ENCODE measurements around the gene GALNT1. TPM values are rescaled to one million over a fixed set of nuclear protein-coding genes. Genes with fewer than 3 reads are reported as not detected.

The GALNT1 gene
- total RNA-seq, 1 experiment from 2014 or later, result 54.7 TPM

DNA sequence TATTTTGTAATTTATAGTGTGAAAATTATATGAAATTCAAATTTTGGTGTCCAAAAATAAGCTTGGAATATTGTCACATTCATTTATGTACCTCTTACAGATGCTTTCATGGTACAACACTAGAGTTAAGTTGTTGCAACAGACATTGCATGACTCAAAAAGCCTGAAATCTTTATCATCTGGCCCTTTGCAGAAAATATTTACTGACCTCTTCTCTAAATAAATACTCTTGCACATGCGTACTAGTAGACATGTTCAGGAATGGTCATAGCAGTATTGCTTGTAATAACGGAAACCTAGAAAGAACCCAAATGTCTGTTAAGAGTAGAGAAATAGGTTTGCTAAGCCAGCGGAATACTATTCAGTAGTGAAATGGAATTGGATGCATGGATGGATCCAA lies 60.4 kb downstream of the GALNT1 start:
- Histone ChIP-seq H3K9ac (ENCODE audit: low read length) (no peak overlapping the region), H3K4me2 (ENCODE audit: low read length) (no peak overlapping the region), H3K9me2 (ENCODE audit: insufficient read depth) (no peaks in the 10 kb centered on the region), H4K20me1 (ENCODE audit: insufficient read depth) (no peaks in the 10 kb centered on the region), H3K79me2 (ENCODE audit: insufficient read depth, low read length) (0 out of 2 replicates have a peak, but pooled peaks cover 5% of the 10 kb centered on the region), H3K4me3 (replicated peaks in 1 of 2; ENCODE audit: low read depth in 1 of 2, low read length in 2 of 2) (no peak overlapping the region), H2AFZ (ENCODE audit: low read depth, low read length, poor library complexity, severe bottlenecking) (no peak overlapping the region), H3K4me1 (ENCODE audit: control insufficient read depth in 1 of 2, insufficient read depth in 2 of 2, low read length in 2 of 2) (no peaks in the 10 kb centered on the region), H3K9me3 (ENCODE audit: control insufficient read depth in 1 of 2, insufficient read depth in 1 of 2, low read depth in 1 of 2, low read length in 2 of 2) (no peaks in the 10 kb centered on the region), H3K27ac (ENCODE audit: low read depth, low read length) (no peak overlapping the region), H3K36me3 (ENCODE audit: control insufficient read depth in 1 of 2, insufficient read depth in 2 of 2, low read length in 2 of 2) (no peaks in the 10 kb centered on the region; a peak in 1 of 4 replicates), H3K27me3 (ENCODE audit: insufficient read depth, low read length) (no peaks in the 10 kb centered on the region)
- TF ChIP-seq TCF7L2 (IDR thresholded peaks at IDR 0.05; ENCODE audit: borderline replicate concordance, extremely low read depth, insufficient read depth, insufficient read length), result no peak
- TF ChIP-seq ZFX (IDR thresholded peaks at IDR 0.05), result no peak
- no peak for TF ChIP-seq SIN3A (IDR thresholded peaks at IDR 0.05; ENCODE audit: low read depth)
- TF ChIP-seq, protein P1, sequence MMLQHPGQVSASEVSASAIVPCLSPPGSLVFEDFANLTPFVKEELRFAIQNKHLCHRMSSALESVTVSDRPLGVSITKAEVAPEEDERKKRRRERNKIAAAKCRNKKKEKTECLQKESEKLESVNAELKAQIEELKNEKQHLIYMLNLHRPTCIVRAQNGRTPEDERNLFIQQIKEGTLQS (IDR thresholded peaks at IDR 0.05), result no peak
- no peak for TF ChIP-seq POLR2A (IDR thresholded peaks at IDR 0.05; ENCODE audit: borderline replicate concordance, extremely low read depth, insufficient read depth, insufficient read length)
- TF ChIP-seq, protein P2, sequence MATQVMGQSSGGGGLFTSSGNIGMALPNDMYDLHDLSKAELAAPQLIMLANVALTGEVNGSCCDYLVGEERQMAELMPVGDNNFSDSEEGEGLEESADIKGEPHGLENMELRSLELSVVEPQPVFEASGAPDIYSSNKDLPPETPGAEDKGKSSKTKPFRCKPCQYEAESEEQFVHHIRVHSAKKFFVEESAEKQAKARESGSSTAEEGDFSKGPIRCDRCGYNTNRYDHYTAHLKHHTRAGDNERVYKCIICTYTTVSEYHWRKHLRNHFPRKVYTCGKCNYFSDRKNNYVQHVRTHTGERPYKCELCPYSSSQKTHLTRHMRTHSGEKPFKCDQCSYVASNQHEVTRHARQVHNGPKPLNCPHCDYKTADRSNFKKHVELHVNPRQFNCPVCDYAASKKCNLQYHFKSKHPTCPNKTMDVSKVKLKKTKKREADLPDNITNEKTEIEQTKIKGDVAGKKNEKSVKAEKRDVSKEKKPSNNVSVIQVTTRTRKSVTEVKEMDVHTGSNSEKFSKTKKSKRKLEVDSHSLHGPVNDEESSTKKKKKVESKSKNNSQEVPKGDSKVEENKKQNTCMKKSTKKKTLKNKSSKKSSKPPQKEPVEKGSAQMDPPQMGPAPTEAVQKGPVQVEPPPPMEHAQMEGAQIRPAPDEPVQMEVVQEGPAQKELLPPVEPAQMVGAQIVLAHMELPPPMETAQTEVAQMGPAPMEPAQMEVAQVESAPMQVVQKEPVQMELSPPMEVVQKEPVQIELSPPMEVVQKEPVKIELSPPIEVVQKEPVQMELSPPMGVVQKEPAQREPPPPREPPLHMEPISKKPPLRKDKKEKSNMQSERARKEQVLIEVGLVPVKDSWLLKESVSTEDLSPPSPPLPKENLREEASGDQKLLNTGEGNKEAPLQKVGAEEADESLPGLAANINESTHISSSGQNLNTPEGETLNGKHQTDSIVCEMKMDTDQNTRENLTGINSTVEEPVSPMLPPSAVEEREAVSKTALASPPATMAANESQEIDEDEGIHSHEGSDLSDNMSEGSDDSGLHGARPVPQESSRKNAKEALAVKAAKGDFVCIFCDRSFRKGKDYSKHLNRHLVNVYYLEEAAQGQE (IDR thresholded peaks at IDR 0.05; ENCODE audit: low read depth), result no peak
- TF ChIP-seq POLR2AphosphoS5 (IDR thresholded peaks at IDR 0.05; ENCODE audit: low read depth, low read length), result no peak
- no peak for TF ChIP-seq JUND (IDR thresholded peaks at IDR 0.05)
- no peak for TF ChIP-seq RAD21 (IDR thresholded peaks at IDR 0.05; ENCODE audit: low read depth)
- no peak for TF ChIP-seq FOSL1 (IDR thresholded peaks at IDR 0.05; ENCODE audit: low read depth)
- TF ChIP-seq, protein P3, sequence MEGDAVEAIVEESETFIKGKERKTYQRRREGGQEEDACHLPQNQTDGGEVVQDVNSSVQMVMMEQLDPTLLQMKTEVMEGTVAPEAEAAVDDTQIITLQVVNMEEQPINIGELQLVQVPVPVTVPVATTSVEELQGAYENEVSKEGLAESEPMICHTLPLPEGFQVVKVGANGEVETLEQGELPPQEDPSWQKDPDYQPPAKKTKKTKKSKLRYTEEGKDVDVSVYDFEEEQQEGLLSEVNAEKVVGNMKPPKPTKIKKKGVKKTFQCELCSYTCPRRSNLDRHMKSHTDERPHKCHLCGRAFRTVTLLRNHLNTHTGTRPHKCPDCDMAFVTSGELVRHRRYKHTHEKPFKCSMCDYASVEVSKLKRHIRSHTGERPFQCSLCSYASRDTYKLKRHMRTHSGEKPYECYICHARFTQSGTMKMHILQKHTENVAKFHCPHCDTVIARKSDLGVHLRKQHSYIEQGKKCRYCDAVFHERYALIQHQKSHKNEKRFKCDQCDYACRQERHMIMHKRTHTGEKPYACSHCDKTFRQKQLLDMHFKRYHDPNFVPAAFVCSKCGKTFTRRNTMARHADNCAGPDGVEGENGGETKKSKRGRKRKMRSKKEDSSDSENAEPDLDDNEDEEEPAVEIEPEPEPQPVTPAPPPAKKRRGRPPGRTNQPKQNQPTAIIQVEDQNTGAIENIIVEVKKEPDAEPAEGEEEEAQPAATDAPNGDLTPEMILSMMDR (IDR thresholded peaks at IDR 0.05 in 2 of 3, conservative IDR thresholded peaks at IDR 0.05 in 1 of 3; ENCODE audit: borderline replicate concordance in 1 of 3, insufficient read depth in 1 of 3, low read depth in 2 of 3, low read length in 2 of 3), result no peak
- DNase-seq (ENCODE audit: low read depth, low spot score) (no peak), ATAC-seq (no peak)
- no TSS peak for BruUV-seq (replicated peaks)
- ChIA-PET CTCF (no interaction called here), POLR2A (no interaction called here), RAD21 (ENCODE audit: low non-redundant PET in 1 of 2, low total read pairs in 2 of 2, uncharacterized antibody in 2 of 2, unreplicated experiment in 2 of 2) (no interaction called here)
- intact Hi-C loops (cut with micrococcal nuclease), result no loop called here
